ENCODE measurements around the gene PLAAT4. TPM values are rescaled to one million over a fixed set of nuclear protein-coding genes. Genes with fewer than 3 reads are reported as not detected.

Gene PLAAT4
- total and polyA plus RNA-seq, 2 of the 8 experiments (the other 6 are each of a cell fraction or from before 2014, with no cell fraction given): 2.8 to 4.1 TPM

- H3K56ac ChIP-seq (replicated peaks; ENCODE audit: insufficient read length, low read depth, low read length): no peak overlapping the region
- no peak overlapping the region for H3K14ac ChIP-seq (ENCODE audit: insufficient read length)
- H3K23me2 ChIP-seq (ENCODE audit: low read depth, low read length): no peaks in the 10 kb centered on the region
- no peak overlapping the region for H4K5ac ChIP-seq (ENCODE audit: insufficient read length, low read depth, low read length)
- no peak overlapping the region for H3K23ac ChIP-seq (ENCODE audit: insufficient read length)
- H3K4ac ChIP-seq (replicated peaks; ENCODE audit: insufficient read length, low read depth, low read length): no peak overlapping the region
- H2BK20ac ChIP-seq (ENCODE audit: low read length): no peak overlapping the region
- ChIA-PET POLR2A (ENCODE audit: partially characterized antibody) (interaction anchor here (1.0 to 1.8 kb wide), 3 partner anchors 8 to 14 kb away, joined by 3 to 5 read pairs (median 4); no protein-coding TSS in a partner anchor), CTCF (ENCODE audit: partially characterized antibody) (interaction anchor here (0.8 to 1.4 kb wide), 5 partner anchors 10 to 77 kb away, joined by 3 to 6 read pairs (median 3); no protein-coding TSS in a partner anchor)
- no peak overlapping the region for H2BK12ac ChIP-seq (ENCODE audit: low read depth, low read length)
- H3K36me3 ChIP-seq (ENCODE audit: control insufficient read depth in 2 of 4, insufficient read depth in 4 of 4, low read length in 3 of 4): peaks cover 0 to 6% (median 0%) of the 10 kb centered on the region in 4 experiments; a peak in 2 of 8 replicates
- H2AFZ ChIP-seq (ENCODE audit: low read length): no peak overlapping the region
- H2BK120ac ChIP-seq (replicated peaks; ENCODE audit: low read depth, low read length): no peak overlapping the region
- TF ChIP-seq POLR2AphosphoS5 (IDR thresholded peaks at IDR 0.05; ENCODE audit: low read depth, low read length) (no peak), HDAC2 (IDR thresholded peaks at IDR 0.05; ENCODE audit: borderline replicate concordance in 1 of 2, low read depth in 2 of 2, low read length in 2 of 2) (no peak), JUND (IDR thresholded peaks at IDR 0.05; ENCODE audit: low read length) (no peak), GTF2F1 (IDR thresholded peaks at IDR 0.05; ENCODE audit: borderline replicate concordance, low read depth, low read length) (no peak), BRCA1 (IDR thresholded peaks at IDR 0.05; ENCODE audit: low read depth, low read length) (no peak), TCF12 (IDR thresholded peaks at IDR 0.05; ENCODE audit: low read depth, low read length) (no peak)
- H3K4me3 ChIP-seq (ENCODE audit: extremely low read depth in 1 of 4, insufficient read depth in 2 of 4, low read depth in 3 of 4, low read length in 4 of 4): no peak overlapping the region
- H4K8ac ChIP-seq (ENCODE audit: extremely low read depth, insufficient read depth, low read length): peak overlapping the region; percentile 12
- H3K9me3 ChIP-seq (ENCODE audit: insufficient read depth in 2 of 2, low read depth in 1 of 2, low read length in 1 of 2): peaks cover 7 to 8% of the 10 kb centered on the region in 2 experiments
- H3K27me3 ChIP-seq (replicated peaks in 1 of 4; ENCODE audit: control insufficient read depth in 3 of 4, extremely low read depth in 1 of 4, insufficient read depth in 3 of 4, low read length in 3 of 4): no peaks in the 10 kb centered on the region; a peak in 1 of 7 replicates
- DNase-seq (ENCODE audit: low read depth in 1 of 2, low spot score in 2 of 2): no peak
- no peak overlapping the region for H3K18ac ChIP-seq (ENCODE audit: extremely low read depth, low read length)
- H2AK5ac ChIP-seq (ENCODE audit: low read depth, low read length): peak overlapping the region; percentile 82; the same call in 1 of the 2 replicates
- peak overlapping the region; percentile 62 for H4K91ac ChIP-seq (replicated peaks; ENCODE audit: insufficient read length, low read length)
- H3K79me1 ChIP-seq (ENCODE audit: low read depth, low read length): no peaks in the 10 kb centered on the region
- no peak overlapping the region for H3K27ac ChIP-seq (ENCODE audit: low read depth, low read length)
- no peak overlapping the region for H3K9ac ChIP-seq (replicated peaks in 1 of 4; ENCODE audit: extremely low read depth in 1 of 4, low read depth in 3 of 4, low read length in 3 of 4)
- WGBS, 2 experiments (ENCODE audit: extremely low coverage in 1 of 2, insufficient coverage in 1 of 2, insufficient read length in 1 of 2, insufficient replicate concordance in 2 of 2, low coverage in 1 of 2, low lambda C conversion rate in 2 of 2, missing lambda C conversion rate in 1 of 2): 89% methylated on average over 6 of the region's 6 CpGs; no CpG with 5 or more reads in 1 of the 2 experiments
- H2BK5ac ChIP-seq (ENCODE audit: low read depth, low read length): no peak overlapping the region
- H2BK15ac ChIP-seq (ENCODE audit: low read length): 0 out of 2 replicates have a peak overlapping the region, but pooled peaks have one; percentile 32
- H3K4me2 ChIP-seq (ENCODE audit: insufficient read depth in 1 of 2, low read depth in 2 of 2, low read length in 2 of 2): no peak overlapping the region
- no peaks in the 10 kb centered on the region for H4K20me1 ChIP-seq (replicated peaks in 1 of 2; ENCODE audit: control insufficient read depth in 1 of 2, insufficient read depth in 2 of 2, low read length in 2 of 2)
- 0 out of 7 replicates have a peak, but pooled peaks cover 0 to 3% (median 0%) of the 10 kb centered on the region in 4 experiments for H3K4me1 ChIP-seq (replicated peaks in 1 of 4; ENCODE audit: control insufficient read depth in 3 of 4, insufficient read depth in 4 of 4, low read length in 3 of 4)
- no peaks in the 10 kb centered on the region for H3K79me2 ChIP-seq (ENCODE audit: control insufficient read depth in 1 of 2, insufficient read depth in 2 of 2, low read length in 2 of 2)
- FAIRE-seq: no peak
These were observed 20.5 kb upstream of the PLAAT4 start for GRCh38 chr11:63516109-63516508.

Measured in H1 (cell line).